Measurements from ENCODE around the gene P2RX4. TPM values are rescaled to one million over a fixed set of nuclear protein-coding genes. Genes with fewer than 3 reads are reported as not detected.

P2RX4 gene
- total RNA-seq, 1 donor from 2014 or later, result 26.5 TPM

- peaks cover 30% of the 10 kb centered on the region for H3K4me1 ChIP-seq
- intact Hi-C loops (cut with DNase I), result no loop called here
- peak overlapping the region; percentile 60 to 69 for H3K4me3 ChIP-seq
- no peak for DNase-seq (ENCODE audit: extremely low spot score in 2 of 2)
- peak overlapping the region; percentile 96 for H3K27ac ChIP-seq
- H3K36me3 ChIP-seq, result no peaks in the 10 kb centered on the region
- H3K27me3 ChIP-seq, result no peaks in the 10 kb centered on the region
- no peaks in the 10 kb centered on the region for H3K9me3 ChIP-seq
- TF ChIP-seq POLR2AphosphoS5 (IDR thresholded peaks at IDR 0.05; ENCODE audit: insufficient read depth in 1 of 2, low read depth in 1 of 2) (no peak), POLR2A (IDR thresholded peaks at IDR 0.05) (no peak)
- TF ChIP-seq, protein P1, sequence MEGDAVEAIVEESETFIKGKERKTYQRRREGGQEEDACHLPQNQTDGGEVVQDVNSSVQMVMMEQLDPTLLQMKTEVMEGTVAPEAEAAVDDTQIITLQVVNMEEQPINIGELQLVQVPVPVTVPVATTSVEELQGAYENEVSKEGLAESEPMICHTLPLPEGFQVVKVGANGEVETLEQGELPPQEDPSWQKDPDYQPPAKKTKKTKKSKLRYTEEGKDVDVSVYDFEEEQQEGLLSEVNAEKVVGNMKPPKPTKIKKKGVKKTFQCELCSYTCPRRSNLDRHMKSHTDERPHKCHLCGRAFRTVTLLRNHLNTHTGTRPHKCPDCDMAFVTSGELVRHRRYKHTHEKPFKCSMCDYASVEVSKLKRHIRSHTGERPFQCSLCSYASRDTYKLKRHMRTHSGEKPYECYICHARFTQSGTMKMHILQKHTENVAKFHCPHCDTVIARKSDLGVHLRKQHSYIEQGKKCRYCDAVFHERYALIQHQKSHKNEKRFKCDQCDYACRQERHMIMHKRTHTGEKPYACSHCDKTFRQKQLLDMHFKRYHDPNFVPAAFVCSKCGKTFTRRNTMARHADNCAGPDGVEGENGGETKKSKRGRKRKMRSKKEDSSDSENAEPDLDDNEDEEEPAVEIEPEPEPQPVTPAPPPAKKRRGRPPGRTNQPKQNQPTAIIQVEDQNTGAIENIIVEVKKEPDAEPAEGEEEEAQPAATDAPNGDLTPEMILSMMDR (IDR thresholded peaks at IDR 0.05), result no peak
These were observed 708 bp upstream of the P2RX4 start for GRCh38 chr12:121209221-121209620.

DNA sequence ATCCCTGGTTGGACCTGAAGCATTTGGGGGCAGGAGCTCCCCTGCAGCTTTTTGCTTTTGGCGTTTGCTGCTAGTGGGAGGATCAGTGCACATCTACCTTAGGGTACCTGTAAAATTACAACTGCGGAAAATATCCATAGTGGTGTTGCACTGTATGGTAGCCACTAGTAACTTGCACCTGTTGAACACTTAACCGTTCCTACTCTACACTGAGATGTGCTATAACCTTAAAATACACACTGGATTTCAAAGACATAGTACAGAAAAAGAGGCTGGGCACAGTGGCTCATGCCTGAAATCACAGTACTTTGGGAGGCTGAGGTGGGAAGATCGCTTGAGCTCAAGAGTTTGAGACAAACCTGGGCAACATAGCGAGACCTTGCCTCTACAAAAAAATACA is 2.9 kb downstream of the P2RX4 start:
- no peak for DNase-seq (ENCODE audit: extremely low spot score in 2 of 2)
- peaks cover 26% of the 10 kb centered on the region for H3K4me1 ChIP-seq
- no peaks in the 10 kb centered on the region for H3K9me3 ChIP-seq
- no peak overlapping the region for H3K4me3 ChIP-seq
- H3K36me3 ChIP-seq, result no peaks in the 10 kb centered on the region
- intact Hi-C loops (cut with DNase I), result no loop called here
- H3K27ac ChIP-seq, result no peak overlapping the region
- no peaks in the 10 kb centered on the region for H3K27me3 ChIP-seq
- TF ChIP-seq POLR2AphosphoS5 (IDR thresholded peaks at IDR 0.05; ENCODE audit: insufficient read depth in 1 of 2, low read depth in 1 of 2) (no peak), POLR2A (IDR thresholded peaks at IDR 0.05) (no peak)
- TF ChIP-seq, protein P1 (IDR thresholded peaks at IDR 0.05), result no peak

DNA sequence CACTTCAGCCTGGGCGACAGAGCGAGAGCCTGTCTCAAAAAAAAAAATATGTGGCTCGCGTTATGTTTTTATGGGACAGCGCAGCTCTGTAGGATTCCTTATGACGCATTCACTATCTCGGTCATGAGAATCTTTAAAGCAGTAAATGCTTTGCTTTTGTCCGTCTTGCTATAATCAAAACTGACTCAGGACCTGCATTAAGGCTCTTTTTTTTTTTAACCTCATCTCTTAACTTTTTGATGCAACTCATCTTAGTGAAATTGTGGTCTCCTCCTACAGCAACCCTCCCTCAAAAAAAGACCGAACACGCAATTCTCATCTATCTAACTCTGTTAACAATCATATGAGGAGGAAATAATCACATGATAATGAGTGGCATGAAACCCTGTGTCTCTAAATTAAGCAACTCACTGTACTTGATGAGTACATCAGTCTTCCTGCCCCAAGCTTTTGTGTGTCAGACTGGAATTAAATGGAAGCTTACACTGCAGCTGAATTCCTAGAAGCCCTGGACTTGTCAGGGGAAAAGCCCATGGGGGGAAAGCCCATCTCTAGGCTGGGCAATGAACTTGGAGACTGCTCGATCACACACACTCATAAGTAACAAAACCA is 4.3 kb downstream of the P2RX4 start:
- DNase-seq (ENCODE audit: extremely low spot score in 2 of 2), result no peak
- TF ChIP-seq, protein P1 (IDR thresholded peaks at IDR 0.05), result no peak
- no peak for TF ChIP-seq POLR2AphosphoS5 (IDR thresholded peaks at IDR 0.05; ENCODE audit: insufficient read depth in 1 of 2, low read depth in 1 of 2)
- no peaks in the 10 kb centered on the region for H3K27me3 ChIP-seq
- H3K4me1 ChIP-seq, result peaks cover 26% of the 10 kb centered on the region
- no peaks in the 10 kb centered on the region for H3K36me3 ChIP-seq
- H3K4me3 ChIP-seq, result no peak overlapping the region
- H3K27ac ChIP-seq, result peak overlapping the region; percentile 41
- intact Hi-C loops (cut with DNase I), result no loop called here
- H3K9me3 ChIP-seq, result no peaks in the 10 kb centered on the region

- peaks cover 26% of the 10 kb centered on the region for H3K4me1 ChIP-seq
- intact Hi-C loops (cut with DNase I), result no loop called here
- no peak overlapping the region for H3K4me3 ChIP-seq
- H3K36me3 ChIP-seq, result no peaks in the 10 kb centered on the region
- no peak for DNase-seq (ENCODE audit: extremely low spot score in 2 of 2)
- no peak for TF ChIP-seq POLR2AphosphoS5 (IDR thresholded peaks at IDR 0.05; ENCODE audit: insufficient read depth in 1 of 2, low read depth in 1 of 2)
- no peak for TF ChIP-seq POLR2A (IDR thresholded peaks at IDR 0.05)
- TF ChIP-seq, protein P1 (IDR thresholded peaks at IDR 0.05), result no peak
- no peaks in the 10 kb centered on the region for H3K27me3 ChIP-seq
- H3K9me3 ChIP-seq, result no peaks in the 10 kb centered on the region
- peak overlapping the region; percentile 41 for H3K27ac ChIP-seq
These were observed 5.2 kb downstream of the P2RX4 start for GRCh38 chr12:121214855-121215745.

DNA sequence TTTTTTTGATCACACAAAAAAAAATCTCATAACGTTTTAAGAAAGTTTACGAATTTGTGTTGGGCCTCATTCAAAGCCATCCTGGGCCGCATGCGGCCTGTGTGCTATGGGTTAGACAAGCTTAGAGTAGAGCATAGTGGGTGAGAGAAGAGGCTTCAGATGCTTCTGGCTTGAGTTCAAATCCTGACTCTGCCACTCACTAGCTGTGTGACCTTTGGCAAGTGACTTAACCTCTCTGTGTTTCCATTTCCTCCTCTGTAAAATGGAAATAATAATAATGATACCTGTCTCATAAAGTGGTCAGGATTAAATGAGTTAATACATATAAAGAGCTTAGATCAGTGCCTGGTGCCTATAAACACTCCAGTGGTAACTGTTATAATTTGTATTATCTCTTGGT is 6.2 kb downstream of the P2RX4 start:
- Histone ChIP-seq H3K36me3 (no peaks in the 10 kb centered on the region), H3K4me1 (peaks cover 17% of the 10 kb centered on the region), H3K27ac (no peak overlapping the region), H3K27me3 (no peaks in the 10 kb centered on the region), H3K9me3 (no peaks in the 10 kb centered on the region), H3K4me3 (no peak overlapping the region)
- TF ChIP-seq, protein P1 (IDR thresholded peaks at IDR 0.05), result no peak
- no peak for TF ChIP-seq POLR2AphosphoS5 (IDR thresholded peaks at IDR 0.05; ENCODE audit: insufficient read depth in 1 of 2, low read depth in 1 of 2)
- intact Hi-C loops (cut with DNase I), result no loop called here
- DNase-seq (ENCODE audit: extremely low spot score in 2 of 2), result no peak
